SK-N-SH treated with all-trans-retinoic acid at 6 μM for 48 hours (cell line): ENCODE measurements around the gene TMEM151B.
A peak's percentile ranks its signal among the peaks of the same experiment; 100 is the strongest.

Experiments used
- ATAC-seq: fragments of 200-7000 bp; cut with Tn5 transposase; 3 replicates; pipeline ENCODE4 v1.9.1; 2020; ENCODE audit warnings: mild to moderate bottlenecking, moderate library complexity
- ARNTL ChIP-seq: fragments of 450-650 bp; formaldehyde crosslinking; IDR thresholded peaks from 2 replicates; pipeline ENCODE4 v1.5.0; 2020; ENCODE audit warnings: low read depth, mild to moderate bottlenecking, moderate library complexity, borderline replicate concordance
- BACH2 ChIP-seq: fragments of 250-450 bp; sonication (Bioruptor Pico); IDR thresholded peaks from 2 replicates; pipeline ENCODE4 v1.9.0; 2021; ENCODE audit warnings: mild to moderate bottlenecking, borderline replicate concordance
- ESRRG ChIP-seq: fragments of 250-450 bp; sonication (Bioruptor Pico); IDR thresholded peaks from 2 replicates; pipeline ENCODE4 v1.6.1; 2021; ENCODE audit warnings: mild to moderate bottlenecking
- OSR1 ChIP-seq: fragments of 250-450 bp; sonication (Bioruptor Pico); IDR thresholded peaks from 2 replicates; pipeline ENCODE4 v1.8.0; 2022; ENCODE audit warnings: moderate library complexity, mild to moderate bottlenecking, inconsistent platforms
- TOX ChIP-seq: fragments of 250-450 bp; sonication (Bioruptor Pico); IDR thresholded peaks from 2 replicates; pipeline ENCODE4 v1.8.0; 2021; ENCODE audit warnings: mild to moderate bottlenecking, moderate library complexity, borderline replicate concordance
- ZC3H10 ChIP-seq: fragments of 250-450 bp; sonication (Bioruptor Pico); IDR thresholded peaks from 2 replicates; pipeline ENCODE4 v1.5.1; 2021; ENCODE audit warnings: mild to moderate bottlenecking, moderate library complexity
- ZFP3 ChIP-seq: fragments of 250-450 bp; sonication (Bioruptor Pico); IDR thresholded peaks from 2 replicates; pipeline ENCODE4 v1.5.0; 2020; ENCODE audit warnings: mild to moderate bottlenecking, moderate library complexity
- ZFP30 ChIP-seq: fragments of 450-650 bp; formaldehyde crosslinking; IDR thresholded peaks from 2 replicates; pipeline ENCODE4 v1.5.0; 2022; ENCODE audit warnings: mild to moderate bottlenecking, moderate library complexity
- ZNF565 ChIP-seq: fragments of 450-650 bp; formaldehyde crosslinking; conservative IDR thresholded peaks from 2 replicates; pipeline ENCODE4 v1.5.0; 2020; ENCODE audit warnings: low read depth, mild to moderate bottlenecking, moderate library complexity
- ZNF8 ChIP-seq: fragments of 450-650 bp; formaldehyde crosslinking; IDR thresholded peaks from 2 replicates; pipeline ENCODE4 v1.5.0; 2020; ENCODE audit warnings: mild to moderate bottlenecking, moderate library complexity
- TF ChIP-seq, protein P1 (sequence below): fragments of 250-450 bp; sonication (Bioruptor Pico); IDR thresholded peaks from 2 replicates; pipeline ENCODE4 v1.8.0; 2021; ENCODE audit warnings: low read depth, mild to moderate bottlenecking, moderate library complexity, borderline replicate concordance
- TF ChIP-seq, protein P2 (sequence below): fragments of 250-450 bp; sonication (Bioruptor Pico); IDR thresholded peaks from 2 replicates; pipeline ENCODE4 v1.5.1; 2020; ENCODE audit warnings: low read depth, mild to moderate bottlenecking, moderate library complexity
- TF ChIP-seq, protein P3 (sequence below): fragments of 250-450 bp; sonication (Bioruptor Pico); IDR thresholded peaks from 2 replicates; pipeline ENCODE4 v1.5.0; 2020; ENCODE audit warnings: mild to moderate bottlenecking, moderate library complexity

The TMEM151B gene

DNA sequence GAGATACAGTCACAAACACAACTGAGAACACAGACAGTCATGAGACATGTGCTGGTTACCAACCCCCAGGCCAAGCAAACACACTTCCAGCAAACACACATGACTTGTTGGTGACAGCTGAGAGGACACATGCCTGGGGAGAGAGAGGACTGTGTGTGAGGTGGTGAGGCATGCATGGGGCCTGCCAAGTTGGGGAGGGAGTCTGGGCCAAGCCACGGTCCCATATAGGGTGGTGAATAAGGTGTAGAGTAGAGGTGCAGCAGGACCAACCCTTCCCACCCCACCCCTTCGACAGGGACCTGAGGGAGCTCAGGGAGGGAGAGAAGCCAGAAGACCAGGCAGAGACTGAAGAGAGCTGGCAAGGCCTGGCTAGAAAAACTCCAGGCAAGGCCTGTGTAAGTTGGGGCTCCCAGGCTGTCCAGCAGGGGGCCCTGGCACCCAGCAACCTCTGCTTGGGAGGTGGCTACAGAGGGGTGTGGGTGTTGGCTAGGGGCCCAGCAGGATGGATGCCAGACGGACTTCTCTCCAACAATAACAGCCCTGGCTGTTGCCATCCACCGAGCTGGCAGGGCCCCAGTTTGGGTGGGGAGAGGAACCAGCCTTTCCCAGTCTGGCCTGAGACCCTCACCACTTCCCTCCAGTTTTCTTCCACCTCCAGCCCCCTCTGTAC is 48.8 kb upstream of the TMEM151B start:
- ATAC-seq = peak; percentile 78
- TF ChIP-seq ZFP3 (0 out of 2 replicates have a peak, but pooled peaks have one; percentile 35), ZC3H10 (CRISPR knock-in tag) (no peak)
- TF ChIP-seq, protein P1, sequence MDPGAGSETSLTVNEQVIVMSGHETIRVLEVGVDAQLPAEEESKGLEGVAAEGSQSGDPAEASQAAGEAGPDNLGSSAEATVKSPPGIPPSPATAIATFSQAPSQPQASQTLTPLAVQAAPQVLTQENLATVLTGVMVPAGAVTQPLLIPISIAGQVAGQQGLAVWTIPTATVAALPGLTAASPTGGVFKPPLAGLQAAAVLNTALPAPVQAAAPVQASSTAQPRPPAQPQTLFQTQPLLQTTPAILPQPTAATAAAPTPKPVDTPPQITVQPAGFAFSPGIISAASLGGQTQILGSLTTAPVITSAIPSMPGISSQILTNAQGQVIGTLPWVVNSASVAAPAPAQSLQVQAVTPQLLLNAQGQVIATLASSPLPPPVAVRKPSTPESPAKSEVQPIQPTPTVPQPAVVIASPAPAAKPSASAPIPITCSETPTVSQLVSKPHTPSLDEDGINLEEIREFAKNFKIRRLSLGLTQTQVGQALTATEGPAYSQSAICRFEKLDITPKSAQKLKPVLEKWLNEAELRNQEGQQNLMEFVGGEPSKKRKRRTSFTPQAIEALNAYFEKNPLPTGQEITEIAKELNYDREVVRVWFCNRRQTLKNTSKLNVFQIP (CRISPR knock-in tag) = no peak
- TF ChIP-seq, protein P2, sequence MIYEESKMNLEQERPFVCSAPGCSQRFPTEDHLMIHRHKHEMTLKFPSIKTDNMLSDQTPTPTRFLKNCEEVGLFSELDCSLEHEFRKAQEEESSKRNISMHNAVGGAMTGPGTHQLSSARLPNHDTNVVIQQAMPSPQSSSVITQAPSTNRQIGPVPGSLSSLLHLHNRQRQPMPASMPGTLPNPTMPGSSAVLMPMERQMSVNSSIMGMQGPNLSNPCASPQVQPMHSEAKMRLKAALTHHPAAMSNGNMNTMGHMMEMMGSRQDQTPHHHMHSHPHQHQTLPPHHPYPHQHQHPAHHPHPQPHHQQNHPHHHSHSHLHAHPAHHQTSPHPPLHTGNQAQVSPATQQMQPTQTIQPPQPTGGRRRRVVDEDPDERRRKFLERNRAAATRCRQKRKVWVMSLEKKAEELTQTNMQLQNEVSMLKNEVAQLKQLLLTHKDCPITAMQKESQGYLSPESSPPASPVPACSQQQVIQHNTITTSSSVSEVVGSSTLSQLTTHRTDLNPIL (CRISPR knock-in tag) = no peak
- TF ChIP-seq, protein P3, sequence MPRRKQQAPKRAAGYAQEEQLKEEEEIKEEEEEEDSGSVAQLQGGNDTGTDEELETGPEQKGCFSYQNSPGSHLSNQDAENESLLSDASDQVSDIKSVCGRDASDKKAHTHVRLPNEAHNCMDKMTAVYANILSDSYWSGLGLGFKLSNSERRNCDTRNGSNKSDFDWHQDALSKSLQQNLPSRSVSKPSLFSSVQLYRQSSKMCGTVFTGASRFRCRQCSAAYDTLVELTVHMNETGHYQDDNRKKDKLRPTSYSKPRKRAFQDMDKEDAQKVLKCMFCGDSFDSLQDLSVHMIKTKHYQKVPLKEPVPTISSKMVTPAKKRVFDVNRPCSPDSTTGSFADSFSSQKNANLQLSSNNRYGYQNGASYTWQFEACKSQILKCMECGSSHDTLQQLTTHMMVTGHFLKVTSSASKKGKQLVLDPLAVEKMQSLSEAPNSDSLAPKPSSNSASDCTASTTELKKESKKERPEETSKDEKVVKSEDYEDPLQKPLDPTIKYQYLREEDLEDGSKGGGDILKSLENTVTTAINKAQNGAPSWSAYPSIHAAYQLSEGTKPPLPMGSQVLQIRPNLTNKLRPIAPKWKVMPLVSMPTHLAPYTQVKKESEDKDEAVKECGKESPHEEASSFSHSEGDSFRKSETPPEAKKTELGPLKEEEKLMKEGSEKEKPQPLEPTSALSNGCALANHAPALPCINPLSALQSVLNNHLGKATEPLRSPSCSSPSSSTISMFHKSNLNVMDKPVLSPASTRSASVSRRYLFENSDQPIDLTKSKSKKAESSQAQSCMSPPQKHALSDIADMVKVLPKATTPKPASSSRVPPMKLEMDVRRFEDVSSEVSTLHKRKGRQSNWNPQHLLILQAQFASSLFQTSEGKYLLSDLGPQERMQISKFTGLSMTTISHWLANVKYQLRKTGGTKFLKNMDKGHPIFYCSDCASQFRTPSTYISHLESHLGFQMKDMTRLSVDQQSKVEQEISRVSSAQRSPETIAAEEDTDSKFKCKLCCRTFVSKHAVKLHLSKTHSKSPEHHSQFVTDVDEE (CRISPR knock-in tag) = peak; percentile 54; the same call in 1 of the 2 replicates

DNA sequence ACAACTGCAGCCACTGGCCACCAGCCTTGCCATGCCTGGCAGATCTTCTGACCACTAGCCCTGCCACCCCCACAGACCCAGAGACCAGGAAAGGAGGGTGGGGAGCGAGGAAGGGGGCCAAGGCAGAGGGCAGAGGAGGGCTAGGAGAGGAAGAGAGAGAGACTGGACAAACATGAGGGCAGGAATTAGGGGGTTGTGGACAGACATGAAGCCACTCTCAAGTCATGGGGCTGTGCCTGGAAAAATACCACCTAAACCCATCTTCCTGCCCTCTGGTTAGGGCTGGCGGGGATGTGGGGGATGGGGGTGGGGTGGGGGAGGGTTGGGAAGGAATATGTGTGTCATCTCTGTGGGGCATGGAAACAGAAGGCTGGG is 48.3 kb upstream of the TMEM151B start:
- ATAC-seq = no peak
- TF ChIP-seq, protein P3 (CRISPR knock-in tag) = no peak
- TF ChIP-seq ZFP30 (CRISPR knock-in tag) = 0 out of 2 replicates have a peak, but pooled peaks have one; percentile 34
- TF ChIP-seq ESRRG (CRISPR knock-in tag) = no peak

DNA sequence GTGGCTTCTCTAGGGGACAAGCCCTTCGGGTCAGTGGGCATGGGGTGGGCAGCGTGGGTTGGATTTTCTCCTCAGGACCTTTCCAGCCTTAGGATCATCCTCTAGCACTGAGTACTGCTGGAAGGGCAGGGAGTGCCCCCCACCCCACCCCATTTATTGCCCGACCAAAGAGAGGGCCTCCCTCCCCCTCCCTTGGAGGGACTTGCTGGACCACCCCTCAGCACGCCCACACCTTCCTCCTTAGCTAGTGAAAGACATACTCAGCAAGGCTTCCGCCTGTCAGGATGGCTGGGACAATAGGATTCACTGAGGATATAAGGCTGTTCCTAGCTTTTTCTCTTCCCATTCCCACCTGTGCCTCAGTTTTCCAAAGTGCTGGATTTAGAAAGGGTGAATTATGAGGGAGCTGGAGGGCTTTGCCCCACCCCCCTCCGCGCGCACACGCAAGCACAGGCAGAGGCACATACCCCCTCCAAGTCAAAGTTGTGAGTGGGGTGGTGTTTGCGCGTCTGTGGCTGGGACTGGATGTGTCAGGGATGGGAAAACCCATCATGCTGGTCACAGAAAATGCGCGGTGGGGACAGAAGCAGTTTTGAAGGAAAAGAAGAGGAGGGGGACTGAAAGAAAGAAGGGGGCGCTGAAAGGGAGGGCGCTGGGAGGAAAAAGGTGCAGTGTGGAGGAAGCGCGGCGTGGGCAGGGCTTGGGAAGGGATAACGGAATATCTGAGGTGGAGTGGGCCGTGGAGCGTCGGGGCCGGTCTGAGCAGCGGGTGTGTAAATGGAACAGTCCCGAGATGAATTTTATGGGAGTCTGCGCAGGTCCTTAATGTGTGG is 47.5 kb upstream of the TMEM151B start:
- TF ChIP-seq BACH2 (CRISPR knock-in tag) = no peak
- TF ChIP-seq ZNF8 (CRISPR knock-in tag) = no peak
- TF ChIP-seq ZNF565 (CRISPR knock-in tag) = no peak
- TF ChIP-seq ZFP30 (CRISPR knock-in tag) = no peak
- no peak for TF ChIP-seq OSR1
- ATAC-seq = no peak; the same call in 2 of the 3 replicates

DNA sequence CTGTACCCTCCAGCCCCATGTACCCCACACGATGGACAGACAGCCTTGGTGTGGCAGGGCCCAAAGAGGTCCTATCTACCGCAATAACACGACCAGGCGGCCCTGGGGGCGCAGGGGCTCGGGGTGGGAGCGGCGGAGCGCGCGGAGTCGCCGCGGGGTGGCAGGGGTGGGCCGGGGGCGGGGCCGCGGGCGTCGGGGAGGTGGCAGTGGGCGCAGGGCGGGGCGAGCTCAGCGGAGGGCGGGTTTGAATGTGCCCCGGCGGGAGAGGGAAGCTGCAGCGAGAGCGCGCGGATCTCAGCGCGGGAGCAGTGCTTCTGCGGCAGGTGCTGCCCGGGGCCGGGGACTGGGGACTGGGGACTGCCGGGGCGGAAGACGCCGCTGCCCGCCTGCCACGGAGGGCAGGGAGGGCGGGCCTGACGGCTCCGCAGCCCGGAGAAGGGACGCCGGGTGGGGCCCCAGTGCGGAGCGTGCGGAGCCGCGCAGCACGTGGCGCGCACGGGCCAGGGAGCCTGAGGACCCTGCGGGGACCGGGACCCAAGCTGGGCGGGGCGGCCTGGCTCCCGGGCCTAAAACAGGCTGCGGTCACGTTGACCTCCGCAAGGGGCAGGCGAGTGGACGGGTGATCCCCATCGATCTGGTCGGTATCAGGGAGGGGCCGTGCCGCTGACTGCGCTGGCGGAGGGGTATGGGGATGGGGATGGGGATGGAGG is 46.8 kb upstream of the TMEM151B start, which contains the start of gene SLC29A1:
SLC29A1 (plus strand) TSS at position 277 of the 710 bp plus-strand sequence. CDS start 3,719 bp downstream, outside the sequence.
- peak; percentile 46 for ATAC-seq
- TF ChIP-seq OSR1 = no peak
- TF ChIP-seq TOX (CRISPR knock-in tag) = no peak
- no peak for TF ChIP-seq ESRRG (CRISPR knock-in tag)
- TF ChIP-seq ARNTL (CRISPR knock-in tag) = no peak
- no peak for TF ChIP-seq ZNF8 (CRISPR knock-in tag)
